ENCODE measurements around the gene SPPL2B. TPM values are rescaled to one million over a fixed set of nuclear protein-coding genes. Genes with fewer than 3 reads are reported as not detected.

SPPL2B gene
- total RNA-seq, 6 donors from 2014 or later, result 38.3 to 268 (median 61.7) TPM

GRCh38 chr19:2329501-2329916, 1.0 kb downstream of the SPPL2B start:
- Histone ChIP-seq H3K4me3 (peak overlapping the region; percentile 60 to 99 (median 94)), H3K4me1 (peaks cover 34 to 83% (median 39%) of the 10 kb centered on the region in 4 donors)

GRCh38 chr19:2330255-2330631, 1.8 kb downstream of the SPPL2B start:
- no peak for ATAC-seq (ENCODE audit: low FRiP score in 2 of 2)
- no peak overlapping the region for H3K4me3 ChIP-seq
- H3K27ac ChIP-seq, result no peak overlapping the region
- DNase-seq, result peak in 1 of 2 donors; percentile 59
- H3K9me3 ChIP-seq, result no peaks in the 10 kb centered on the region
- no peak for TF ChIP-seq POLR2AphosphoS5 (IDR thresholded peaks at IDR 0.05)
- no peak for TF ChIP-seq EP300 (IDR thresholded peaks at IDR 0.05)
- no peak for TF ChIP-seq POLR2A (IDR thresholded peaks at IDR 0.05)
- peaks cover 0 to 8% (median 3%) of the 10 kb centered on the region in 4 donors for H3K36me3 ChIP-seq
- 78 to 81% methylated on average over 10 of the region's 10 CpGs for WGBS, 2 donors
- H3K4me1 ChIP-seq, result peaks cover 34 to 83% (median 39%) of the 10 kb centered on the region in 4 donors
- H3K27me3 ChIP-seq, result no peaks in the 10 kb centered on the region

More at GRCh38 chr19:2329501-2329916, 1.0 kb downstream of the SPPL2B start:
- Histone ChIP-seq H3K36me3 (peaks cover 0 to 16% (median 7%) of the 10 kb centered on the region in 4 donors), H3K27ac (no peak overlapping the region), H3K9me3 (no peaks in the 10 kb centered on the region), H3K27me3 (no peaks in the 10 kb centered on the region)
- peak in 1 of 2 donors; percentile 6 for DNase-seq
- no peak for ATAC-seq (ENCODE audit: low FRiP score in 2 of 2)
- TF ChIP-seq POLR2A (IDR thresholded peaks at IDR 0.05) (no peak), EP300 (IDR thresholded peaks at IDR 0.05) (no peak), POLR2AphosphoS5 (IDR thresholded peaks at IDR 0.05) (no peak)
- TF ChIP-seq, protein P1, sequence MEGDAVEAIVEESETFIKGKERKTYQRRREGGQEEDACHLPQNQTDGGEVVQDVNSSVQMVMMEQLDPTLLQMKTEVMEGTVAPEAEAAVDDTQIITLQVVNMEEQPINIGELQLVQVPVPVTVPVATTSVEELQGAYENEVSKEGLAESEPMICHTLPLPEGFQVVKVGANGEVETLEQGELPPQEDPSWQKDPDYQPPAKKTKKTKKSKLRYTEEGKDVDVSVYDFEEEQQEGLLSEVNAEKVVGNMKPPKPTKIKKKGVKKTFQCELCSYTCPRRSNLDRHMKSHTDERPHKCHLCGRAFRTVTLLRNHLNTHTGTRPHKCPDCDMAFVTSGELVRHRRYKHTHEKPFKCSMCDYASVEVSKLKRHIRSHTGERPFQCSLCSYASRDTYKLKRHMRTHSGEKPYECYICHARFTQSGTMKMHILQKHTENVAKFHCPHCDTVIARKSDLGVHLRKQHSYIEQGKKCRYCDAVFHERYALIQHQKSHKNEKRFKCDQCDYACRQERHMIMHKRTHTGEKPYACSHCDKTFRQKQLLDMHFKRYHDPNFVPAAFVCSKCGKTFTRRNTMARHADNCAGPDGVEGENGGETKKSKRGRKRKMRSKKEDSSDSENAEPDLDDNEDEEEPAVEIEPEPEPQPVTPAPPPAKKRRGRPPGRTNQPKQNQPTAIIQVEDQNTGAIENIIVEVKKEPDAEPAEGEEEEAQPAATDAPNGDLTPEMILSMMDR (IDR thresholded peaks at IDR 0.05), result no peak
- WGBS, 2 donors, result 61 to 67% methylated on average over 13 of the region's 13 CpGs

DNA sequence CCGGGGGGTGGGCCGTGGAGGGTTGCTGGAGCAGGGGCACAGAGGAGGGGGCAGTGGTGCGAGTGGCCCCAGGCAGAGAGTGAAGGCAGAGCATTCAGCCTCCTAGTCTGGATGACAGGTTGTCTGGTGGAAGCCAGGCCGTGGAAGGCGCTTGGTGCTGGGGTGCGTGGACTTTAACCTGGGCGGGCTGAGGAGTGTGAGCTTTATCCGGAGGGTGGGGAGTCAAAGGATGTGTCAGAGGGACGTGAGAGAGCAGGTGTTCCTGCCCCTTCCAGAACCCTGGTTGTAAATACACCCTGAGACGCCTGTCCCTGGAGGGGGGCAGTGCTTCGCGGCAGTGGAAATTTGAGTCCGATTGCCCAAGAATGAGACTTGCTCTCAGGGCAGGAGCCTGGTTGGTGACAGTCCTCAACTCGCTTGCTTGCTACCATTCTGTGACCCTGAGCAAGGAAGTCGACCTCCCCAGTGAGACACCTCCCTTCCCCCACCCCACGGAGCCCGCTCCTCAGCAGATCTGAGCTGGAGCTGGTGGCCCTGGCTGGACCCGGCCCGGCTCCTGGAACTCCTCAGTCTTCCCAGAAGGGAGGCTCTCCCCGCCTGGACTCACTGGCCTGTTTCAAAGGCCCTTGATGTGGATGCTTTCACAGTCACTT, 2.3 kb downstream of the SPPL2B start:
- Histone ChIP-seq H3K4me1 (peaks cover 34 to 78% (median 39%) of the 10 kb centered on the region in 4 donors), H3K4me3 (no peak overlapping the region), H3K9me3 (no peaks in the 10 kb centered on the region), H3K36me3 (peaks cover 0 to 3% (median 1%) of the 10 kb centered on the region in 4 donors), H3K27me3 (no peaks in the 10 kb centered on the region), H3K27ac (no peak overlapping the region)
- 73 to 74% methylated on average over 13 to 20 of the region's 20 CpGs for WGBS, 2 donors
- no peak for ATAC-seq (ENCODE audit: low FRiP score in 2 of 2)
- TF ChIP-seq EP300 (IDR thresholded peaks at IDR 0.05) (no peak), POLR2A (IDR thresholded peaks at IDR 0.05) (no peak)
- peak in 1 of 2 donors; percentile 48 for DNase-seq

DNA sequence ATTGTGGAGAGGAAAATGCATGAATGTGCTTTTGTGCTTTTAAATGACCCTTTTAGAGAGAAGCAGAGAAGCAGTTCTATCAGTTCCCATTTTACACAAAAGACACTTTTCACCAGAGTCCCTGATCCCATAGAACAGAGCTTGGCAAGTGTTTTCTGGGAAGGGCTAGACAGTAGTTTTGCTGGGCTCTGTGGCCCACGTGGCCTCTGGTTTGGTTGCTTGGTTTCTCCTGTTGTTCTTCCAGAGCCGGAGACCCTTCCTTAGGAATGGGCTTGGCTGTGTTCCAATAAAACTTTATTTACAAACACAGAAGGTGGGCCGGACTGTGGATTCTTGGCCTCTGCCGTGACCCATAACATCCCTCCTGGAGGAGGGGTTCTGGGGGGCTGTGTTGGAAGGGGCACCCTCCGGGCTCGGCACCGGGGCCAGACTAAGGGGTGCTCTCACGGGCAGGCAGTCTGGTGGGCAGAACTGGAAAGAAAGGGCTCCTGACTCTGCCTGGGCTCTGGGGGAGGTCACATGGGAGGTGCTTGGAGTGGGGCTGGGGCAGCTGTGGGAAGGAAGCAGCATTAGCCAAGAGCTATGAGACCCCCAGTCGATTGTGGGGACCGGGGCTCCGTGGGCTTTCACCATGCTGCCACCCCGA, 3.2 kb downstream of the SPPL2B start:
- DNase-seq (no peak), ATAC-seq (ENCODE audit: low FRiP score in 2 of 2) (no peak)
- Histone ChIP-seq H3K36me3 (no peaks in the 10 kb centered on the region), H3K4me3 (no peak overlapping the region), H3K27me3 (no peaks in the 10 kb centered on the region), H3K9me3 (no peaks in the 10 kb centered on the region), H3K4me1 (peaks cover 31 to 68% (median 37%) of the 10 kb centered on the region in 4 donors), H3K27ac (no peak overlapping the region)
- TF ChIP-seq, protein P1 (IDR thresholded peaks at IDR 0.05), result no peak
- TF ChIP-seq EP300 (IDR thresholded peaks at IDR 0.05) (no peak), POLR2AphosphoS5 (IDR thresholded peaks at IDR 0.05) (no peak), POLR2A (IDR thresholded peaks at IDR 0.05) (no peak)
- 69 to 70% methylated on average over 6 to 11 of the region's 12 CpGs for WGBS, 2 donors

- Histone ChIP-seq H3K4me3 (no peak overlapping the region), H3K27ac (no peak overlapping the region), H3K27me3 (no peaks in the 10 kb centered on the region), H3K9me3 (no peaks in the 10 kb centered on the region), H3K36me3 (peaks cover 0 to 3% (median 1%) of the 10 kb centered on the region in 4 donors), H3K4me1 (peaks cover 24 to 60% (median 30%) of the 10 kb centered on the region in 4 donors)
- no peak for TF ChIP-seq POLR2A (IDR thresholded peaks at IDR 0.05)
- TF ChIP-seq EP300 (IDR thresholded peaks at IDR 0.05), result no peak
- TF ChIP-seq, protein P1 (IDR thresholded peaks at IDR 0.05), result no peak
- no peak for TF ChIP-seq POLR2AphosphoS5 (IDR thresholded peaks at IDR 0.05)
- no peak for DNase-seq
- no peak for ATAC-seq (ENCODE audit: low FRiP score in 2 of 2)
- WGBS, 2 donors, result 60 to 100% methylated on average over 2 to 15 of the region's 17 CpGs
These were observed 4.0 kb downstream of the SPPL2B start for GRCh38 chr19:2332341-2333026.

Measured in upper lobe of left lung (tissue), 6 donors.